GM10847 (cell line): Measurements from ENCODE around the gene KCNJ9.

Experiments used
- POLR2A ChIP-seq: IDR thresholded peaks from 2 replicates; pipeline ENCODE4 v1.6.1; 2011; ENCODE audit not compliant: insufficient read length; ENCODE audit errors: extremely low read depth

KCNJ9 gene

DNA sequence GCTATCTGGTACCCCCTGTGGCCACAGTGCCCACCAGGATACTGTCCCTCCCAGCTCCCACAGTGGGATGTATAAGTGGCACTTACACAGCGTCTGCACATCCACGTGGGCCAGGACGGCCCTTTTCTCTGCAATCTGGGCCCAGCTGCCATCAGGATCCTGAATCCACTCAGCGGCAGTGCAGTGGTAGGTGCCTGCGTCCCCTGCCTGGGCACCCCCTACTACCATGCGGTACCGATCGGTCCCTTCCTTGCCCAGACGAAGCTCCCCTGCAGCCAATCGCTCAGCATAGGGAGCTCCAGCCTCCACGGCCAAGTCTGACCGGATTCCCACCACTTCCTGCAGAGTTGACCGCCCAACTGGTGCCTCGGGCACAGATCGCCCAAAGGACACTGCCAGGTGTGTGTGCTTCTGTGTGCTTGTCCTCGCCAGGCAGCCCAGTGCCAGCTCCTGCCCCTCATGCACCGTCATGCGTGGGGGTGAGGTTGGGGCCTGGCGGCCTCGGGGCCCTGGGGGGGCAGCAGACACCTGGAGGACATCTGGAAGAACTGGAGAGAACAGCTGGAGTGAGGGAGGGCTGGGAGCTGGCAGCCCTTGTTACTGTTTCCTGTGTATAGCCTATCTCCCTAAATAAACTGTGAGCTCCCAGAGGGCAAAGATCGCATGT lies 12.4 kb downstream of the KCNJ9 start:
- no peak for TF ChIP-seq POLR2A

DNA sequence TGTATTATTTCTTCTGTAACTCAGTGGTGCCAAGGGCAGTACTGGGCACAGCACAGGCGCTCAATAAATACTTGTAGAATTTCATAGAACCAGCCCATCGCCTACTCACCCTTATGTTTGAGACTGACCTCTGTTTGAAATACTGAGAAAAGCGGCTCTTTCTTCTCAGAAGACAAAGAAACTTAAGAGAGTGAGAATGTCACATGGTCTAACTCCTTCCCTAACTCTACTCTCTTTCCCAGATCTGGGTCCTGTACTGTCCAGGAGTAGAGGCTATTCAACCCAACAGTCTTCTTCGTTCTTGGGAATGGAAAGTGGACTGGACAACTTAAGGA lies 12.9 kb downstream of the KCNJ9 start:
- TF ChIP-seq POLR2A: no peak

DNA sequence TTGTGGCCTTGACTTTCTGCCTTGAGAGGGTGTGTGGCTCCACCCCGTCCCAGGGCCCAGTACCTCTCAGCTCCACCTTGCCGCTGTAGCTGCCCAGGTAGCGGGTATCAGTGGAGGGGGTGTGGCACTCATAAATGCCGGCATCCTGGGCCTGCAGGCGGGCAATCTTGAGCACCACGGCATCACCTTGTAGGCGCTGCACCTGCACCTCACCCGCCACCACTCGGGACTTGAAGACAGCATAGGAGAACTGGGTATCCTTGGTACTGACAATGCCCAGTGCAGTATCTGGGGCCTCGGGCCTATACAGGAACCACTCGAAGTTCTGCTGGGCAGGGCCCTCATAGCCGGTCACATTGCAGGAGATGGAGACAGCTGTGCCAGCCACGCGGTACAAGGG lies 13.5 kb downstream of the KCNJ9 start:
- no peak for TF ChIP-seq POLR2A

DNA sequence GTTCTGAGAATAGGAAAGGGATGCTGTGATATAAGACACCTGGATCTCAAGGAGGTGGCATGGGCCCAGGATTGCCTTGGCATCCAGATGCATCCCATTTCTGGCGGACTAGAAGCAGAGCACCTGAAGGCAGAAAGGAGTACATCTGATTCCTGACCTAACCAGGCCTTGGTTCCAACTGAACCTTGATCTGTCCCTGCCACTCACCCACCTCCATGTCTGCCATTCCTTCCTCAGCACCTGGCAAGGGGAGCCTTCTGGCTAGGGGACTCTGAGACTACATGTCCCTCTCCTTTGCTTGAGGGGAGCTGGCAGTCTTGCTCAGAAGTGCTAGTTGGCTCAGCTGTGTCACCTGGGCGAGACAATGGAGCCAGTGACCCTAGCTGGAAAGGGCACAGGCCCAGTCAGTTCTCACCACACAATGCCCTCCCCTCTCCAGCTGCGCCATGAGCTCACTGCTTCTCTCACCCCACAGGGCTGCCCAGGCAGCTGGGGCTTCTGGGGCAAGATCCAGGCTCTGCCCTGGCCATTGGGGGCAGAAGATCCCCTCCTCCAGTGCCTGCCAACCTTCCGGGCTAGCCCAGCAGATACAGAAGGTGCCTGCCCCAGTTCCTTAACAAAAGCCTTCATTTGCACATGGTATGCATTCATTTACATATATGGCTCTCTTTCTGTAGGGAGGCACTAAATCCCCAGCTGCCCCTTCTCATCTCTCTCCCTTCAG lies 14.2 kb downstream of the KCNJ9 start:
- TF ChIP-seq POLR2A: no peak

DNA sequence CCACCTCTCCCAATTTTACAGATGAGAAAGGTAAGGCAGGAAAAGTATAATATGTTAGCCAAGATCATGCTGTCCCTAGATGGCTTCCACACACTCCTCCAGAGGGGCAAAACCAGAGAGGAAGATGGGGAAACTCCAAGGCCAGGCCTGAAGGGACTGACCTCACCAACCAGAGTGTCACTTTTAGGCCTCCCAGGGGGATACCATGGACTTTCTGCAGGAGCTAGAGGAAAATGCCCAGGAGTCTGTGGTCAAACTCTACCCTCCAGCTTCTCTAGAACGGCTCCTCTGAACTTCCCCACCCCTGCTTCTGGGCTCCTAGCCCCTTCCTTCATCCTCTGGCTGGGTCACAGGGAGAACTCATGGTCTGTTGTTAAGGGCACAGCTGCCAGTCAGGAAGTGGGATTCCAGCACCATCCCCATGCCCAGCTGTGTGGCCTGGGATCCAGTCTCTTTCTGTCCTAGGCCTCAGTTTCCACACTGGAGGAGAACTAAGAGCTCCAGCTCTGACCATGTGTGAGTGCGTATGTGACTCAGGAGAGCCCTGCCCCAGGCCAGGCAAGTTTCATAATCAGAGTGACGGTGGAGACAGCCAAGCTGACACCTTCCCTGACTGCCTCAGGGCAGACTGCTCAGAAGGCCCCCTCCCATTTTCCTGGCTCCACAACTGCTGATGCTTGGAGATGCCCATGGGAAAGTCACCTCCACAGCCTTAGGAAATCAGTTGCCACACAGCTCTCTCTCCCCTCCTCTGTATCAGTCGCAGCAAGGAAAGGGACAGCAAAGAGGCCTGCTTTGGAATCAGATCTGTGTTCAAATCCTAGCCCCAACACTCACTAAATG lies 15.2 kb downstream of the KCNJ9 start:
- TF ChIP-seq POLR2A: no peak

DNA sequence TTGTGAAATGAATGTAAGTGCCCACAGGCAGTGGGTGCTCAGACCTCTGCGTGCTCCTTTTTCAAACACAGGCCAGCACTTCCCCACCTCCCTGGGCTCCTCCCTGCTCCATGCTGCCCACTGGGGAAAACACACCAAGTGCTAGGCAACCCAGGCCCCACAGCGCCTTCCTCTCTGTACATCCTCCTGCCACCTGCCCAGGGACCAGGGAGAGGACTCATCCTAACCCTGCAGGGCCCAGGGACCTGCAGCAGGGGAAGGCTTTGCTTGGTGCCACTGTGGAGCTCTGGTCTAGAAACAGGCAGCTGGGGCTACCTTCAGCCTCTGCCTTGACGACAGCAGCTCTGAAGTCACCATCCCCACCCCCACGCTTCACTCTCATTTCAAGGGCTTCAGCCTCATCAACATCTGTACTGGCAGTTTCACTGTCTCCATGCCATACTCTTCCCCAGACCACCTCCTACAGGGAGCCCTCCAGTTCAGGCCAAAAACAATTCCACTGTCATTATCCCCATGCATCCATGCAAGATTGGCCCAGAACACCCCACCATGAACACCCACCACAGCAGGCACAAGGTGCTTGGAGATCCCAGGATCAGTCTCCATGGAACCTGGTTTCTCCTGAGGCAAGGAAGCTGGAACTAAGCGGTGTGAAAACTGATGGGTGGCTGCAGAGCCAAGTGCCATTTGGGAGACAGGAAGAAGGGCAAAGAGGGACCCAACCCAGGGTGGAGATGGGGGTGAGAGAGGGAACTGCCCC lies 16.0 kb downstream of the KCNJ9 start:
- TF ChIP-seq POLR2A: no peak

DNA sequence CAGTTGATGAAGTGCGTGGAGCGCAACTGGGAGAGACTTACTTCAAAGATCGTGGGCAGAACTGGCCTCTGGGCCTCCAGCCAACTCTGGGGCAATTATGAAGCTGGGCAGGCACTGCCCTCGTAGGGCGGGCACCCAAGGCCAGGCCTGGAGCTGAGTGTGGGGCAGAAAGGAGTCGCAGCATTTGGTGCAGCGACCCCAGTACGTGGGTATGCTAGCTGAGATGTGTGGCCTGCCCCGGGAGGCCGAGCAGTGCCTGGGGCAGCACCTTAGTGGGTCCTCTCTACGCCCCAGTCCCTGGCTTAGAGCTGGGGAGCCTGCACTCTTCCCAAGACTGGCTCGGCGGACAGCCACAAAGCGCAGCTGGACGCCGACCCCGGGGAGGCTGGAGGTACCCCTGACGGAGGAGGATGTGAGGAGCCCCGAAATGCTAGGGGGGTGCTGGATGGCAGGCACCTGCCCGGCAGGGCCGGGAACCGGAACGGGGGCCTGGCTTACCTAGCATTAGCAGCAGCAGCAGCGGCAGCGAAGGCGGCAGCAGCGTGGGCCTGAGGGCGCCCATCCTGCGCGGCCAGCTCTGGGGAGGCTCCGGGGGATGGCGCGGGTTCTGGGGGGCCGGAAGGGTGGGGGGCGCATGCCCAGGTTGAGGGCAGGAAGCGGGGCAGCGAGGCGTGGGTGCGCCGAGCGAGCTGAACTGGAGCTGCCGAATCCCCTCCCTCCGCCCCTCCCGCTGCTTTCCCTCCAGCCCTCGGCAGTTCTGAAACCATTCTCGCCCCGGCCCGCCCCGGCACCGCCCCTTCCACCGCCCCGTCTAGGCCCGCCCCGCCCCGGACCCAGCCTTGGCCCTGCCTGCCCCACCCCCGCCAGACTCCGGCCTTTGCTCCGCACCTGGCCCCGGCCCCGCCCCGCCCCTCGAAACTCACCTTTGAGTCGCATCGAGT lies 16.8 kb downstream of the KCNJ9 start, which contains the start of gene IGSF8:
Gene IGSF8 (minus strand): TSS at position 709 of the 941 bp plus-strand sequence. CDS start 147 bp downstream, at position 562.
- peak; percentile 19 for TF ChIP-seq POLR2A

DNA sequence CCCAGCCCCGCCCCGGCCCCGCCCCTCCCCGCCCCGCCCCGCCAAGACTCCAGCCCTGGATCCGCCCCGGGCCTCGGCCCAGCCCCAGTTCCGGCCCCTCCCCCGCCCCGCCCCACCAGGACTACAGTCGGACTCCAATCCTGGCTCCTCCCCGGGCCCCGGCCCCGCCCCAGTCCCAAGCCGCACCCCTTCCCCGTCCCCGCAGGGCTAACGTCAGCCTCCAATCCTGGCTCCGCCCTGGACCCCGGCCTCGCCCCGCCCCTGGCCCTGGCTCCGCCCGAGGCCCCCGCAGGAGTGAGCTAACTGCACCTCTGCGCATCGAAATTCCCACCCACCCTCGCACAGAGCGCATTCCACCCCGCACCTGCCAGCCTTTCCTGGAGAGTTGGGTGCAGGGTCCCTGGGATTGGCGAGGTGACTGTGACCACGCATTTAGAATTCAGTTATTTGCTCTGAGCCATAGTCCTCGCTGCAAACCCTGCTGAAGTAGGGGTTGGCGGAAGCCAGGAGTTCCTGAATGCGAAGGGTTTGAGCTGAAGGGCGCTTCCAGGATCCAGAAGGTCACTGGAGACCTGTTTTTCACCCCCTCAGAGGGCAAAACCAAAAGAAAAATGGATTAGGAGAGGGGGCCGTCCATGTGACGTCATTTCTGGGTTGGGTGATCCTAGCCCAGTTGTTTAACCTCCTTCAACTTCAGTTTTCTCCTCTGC lies 17.7 kb downstream of the KCNJ9 start:
- TF ChIP-seq POLR2A: no peak

DNA sequence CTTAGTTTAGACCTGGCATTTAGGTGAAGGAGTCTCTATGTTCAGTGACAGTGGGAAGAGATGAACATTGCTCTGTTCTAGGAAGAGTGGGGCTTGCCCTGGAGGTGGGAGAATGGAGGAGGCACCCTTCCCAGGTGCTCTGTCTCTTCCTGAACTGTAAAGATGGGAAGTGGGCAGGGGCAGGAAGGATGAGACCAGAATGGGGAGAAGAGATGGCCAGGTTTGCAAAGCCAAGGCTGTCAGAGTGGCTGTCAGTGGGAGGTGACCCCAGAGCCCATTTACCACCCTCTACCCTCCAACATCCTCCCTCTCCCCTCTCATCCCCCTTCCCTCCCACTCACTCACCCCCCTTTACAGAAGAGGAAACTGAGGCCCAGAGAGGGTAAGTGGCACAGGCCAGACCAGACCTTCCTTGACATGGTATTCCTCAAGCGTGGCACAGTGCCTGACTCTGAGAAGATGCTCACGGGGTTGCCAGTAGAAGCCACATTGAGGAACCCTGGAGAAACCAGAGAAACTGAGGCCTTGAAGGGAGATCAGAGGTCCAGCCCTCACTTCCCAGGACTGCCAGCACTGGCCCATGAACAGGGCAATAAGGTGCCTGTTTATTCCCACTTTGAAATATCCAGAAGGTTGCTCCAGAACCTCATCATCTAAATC lies 18.5 kb downstream of the KCNJ9 start:
- no peak for TF ChIP-seq POLR2A

DNA sequence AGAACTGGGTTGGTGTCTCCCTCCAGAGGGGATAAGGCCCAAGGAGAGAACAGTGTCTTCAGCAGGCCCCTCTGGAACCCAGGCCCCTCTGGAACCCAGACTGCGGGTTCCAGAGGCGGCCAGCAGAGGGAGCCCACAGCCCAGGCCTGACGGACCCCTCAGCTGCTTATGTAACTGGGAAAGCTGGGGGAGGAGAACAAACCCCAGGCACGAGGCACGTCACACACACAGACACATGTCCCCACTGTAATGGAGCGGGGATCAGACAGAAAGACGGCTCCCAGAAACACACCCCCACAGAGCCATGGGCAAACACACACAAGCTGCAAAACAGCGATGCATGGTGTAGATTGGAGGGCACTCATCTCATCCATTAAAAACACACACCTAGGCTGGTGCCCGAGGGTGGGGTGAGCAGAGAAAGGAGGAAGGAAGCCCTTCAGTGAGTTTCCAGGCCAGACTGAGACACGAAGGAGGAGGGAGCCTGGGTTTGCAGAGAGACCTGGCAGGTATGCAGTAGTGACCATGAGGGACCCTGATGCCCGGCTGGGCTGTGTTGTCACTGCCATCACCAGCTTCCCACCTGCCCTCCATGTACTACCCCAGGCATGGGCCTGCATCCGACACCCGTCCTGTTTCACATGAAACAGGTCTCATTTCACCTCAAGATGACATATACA lies 19.8 kb downstream of the KCNJ9 start:
- TF ChIP-seq POLR2A: no peak

DNA sequence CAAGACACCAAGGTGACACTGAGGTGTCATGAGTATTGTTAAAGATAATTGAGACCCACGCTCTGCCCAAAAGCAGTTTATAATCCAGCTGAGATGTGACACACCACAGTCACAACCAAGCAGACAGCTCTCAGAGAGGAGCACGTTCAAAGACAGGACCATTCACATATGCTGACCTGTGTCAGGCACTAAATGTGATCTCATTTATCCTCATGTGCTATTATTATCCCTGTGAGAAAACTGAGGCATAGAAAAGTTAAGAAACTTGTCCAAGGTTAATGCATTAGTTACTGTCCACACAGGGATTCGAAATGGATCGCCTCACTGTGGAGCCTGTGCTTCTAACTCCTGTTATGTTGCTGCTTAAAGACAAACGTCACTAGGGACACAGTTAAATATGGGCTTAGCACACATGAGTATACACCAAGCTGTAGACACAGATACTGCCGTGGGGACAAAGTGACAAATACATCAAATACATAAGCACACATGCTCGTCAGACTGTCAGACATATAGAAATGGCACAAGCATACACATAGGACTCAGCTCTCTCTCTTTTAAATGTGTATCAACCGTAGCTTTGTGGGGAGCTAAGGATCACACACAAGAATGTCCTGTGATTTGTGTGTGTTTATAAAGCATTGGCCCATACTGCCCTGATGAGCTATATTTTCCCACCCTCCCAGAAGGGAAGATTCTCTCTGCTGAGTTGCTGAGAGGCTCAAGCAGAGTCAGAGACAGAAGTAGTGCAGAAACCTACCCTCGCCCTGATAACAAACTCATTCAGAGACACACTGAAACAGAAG lies 20.6 kb downstream of the KCNJ9 start:
- no peak for TF ChIP-seq POLR2A

DNA sequence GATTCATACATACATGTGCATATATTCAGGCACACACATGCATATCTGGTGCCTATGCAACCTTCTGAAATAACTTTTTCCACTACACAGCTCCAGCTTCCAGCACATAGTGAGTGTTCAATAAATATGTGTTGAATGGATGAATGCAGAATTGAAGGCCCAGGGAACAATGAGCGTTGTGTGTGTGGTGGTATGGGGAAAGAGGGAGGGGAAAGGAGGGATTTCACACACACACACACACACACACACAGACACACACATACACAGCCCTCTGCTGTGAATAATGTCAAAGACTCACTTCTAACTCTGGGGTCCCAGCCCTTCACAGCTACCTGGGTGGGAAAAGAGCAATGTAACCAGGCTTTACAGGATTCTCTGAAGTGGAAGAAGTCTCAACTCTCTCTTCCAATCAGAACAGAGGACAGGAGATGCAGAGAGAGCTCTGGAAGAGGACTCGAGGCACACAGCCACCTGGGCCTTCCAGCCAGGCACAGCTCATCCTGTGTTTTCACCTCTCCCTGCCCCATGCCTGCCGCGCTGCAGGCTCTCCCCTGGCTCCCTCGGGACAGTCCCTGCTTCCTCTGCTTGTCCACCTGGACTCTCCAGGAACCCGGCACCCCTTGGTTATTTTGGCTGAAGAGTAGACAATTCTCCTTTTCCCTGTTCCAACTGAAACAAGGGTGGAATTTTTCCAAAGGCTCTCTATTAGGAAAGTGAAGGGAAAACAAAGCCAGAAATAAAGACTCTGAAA lies 22.5 kb downstream of the KCNJ9 start:
- no peak for TF ChIP-seq POLR2A
